ENCODE results near the gene FERD3L.

The FERD3L gene

GRCh38 chr7:19117091-19117869, 27.9 kb downstream of the FERD3L start, which contains the start of gene TWIST1:
TSS of gene TWIST1 (minus strand) at chr7:19117636. CDS start at chr7:19117321, 315 bp downstream.
- peak; percentile 92 for DNase-seq (ENCODE audit: low spot score)

- DNase-seq (ENCODE audit: low spot score) = no peak
These were observed 28.8 kb downstream of the FERD3L start for GRCh38 chr7:19116121-19117090.

- DNase-seq (ENCODE audit: low spot score) = no peak
These were observed 30.7 kb downstream of the FERD3L start for GRCh38 chr7:19114551-19114855.

- no peak for DNase-seq (ENCODE audit: low spot score)
These were observed 31.2 kb downstream of the FERD3L start for GRCh38 chr7:19113855-19114550.

- DNase-seq (ENCODE audit: low spot score) = no peak
These were observed 32.2 kb downstream of the FERD3L start for GRCh38 chr7:19113002-19113350.

GRCh38 chr7:19112274-19113001, 32.8 kb downstream of the FERD3L start:
- no peak for DNase-seq (ENCODE audit: low spot score)

- DNase-seq (ENCODE audit: low spot score) = no peak
These were observed 33.5 kb downstream of the FERD3L start for GRCh38 chr7:19111474-19112273.

- no peak for DNase-seq (ENCODE audit: low spot score)
These were observed 34.4 kb downstream of the FERD3L start for GRCh38 chr7:19110776-19111175.

- DNase-seq (ENCODE audit: low spot score) = no peak
These were observed 35.0 kb downstream of the FERD3L start for GRCh38 chr7:19110026-19110730.

- DNase-seq (ENCODE audit: low spot score) = no peak
These were observed 35.9 kb downstream of the FERD3L start for GRCh38 chr7:19109000-19109946.

GRCh38 chr7:19107356-19108146, 37.7 kb downstream of the FERD3L start:
- no peak for DNase-seq (ENCODE audit: low spot score)

GRCh38 chr7:19107081-19107355, 38.2 kb downstream of the FERD3L start:
- no peak for DNase-seq (ENCODE audit: low spot score)

GRCh38 chr7:19106241-19107080, 38.8 kb downstream of the FERD3L start:
- no peak for DNase-seq (ENCODE audit: low spot score)

- no peak for DNase-seq (ENCODE audit: low spot score)
These were observed 39.7 kb downstream of the FERD3L start for GRCh38 chr7:19105546-19105945.

- DNase-seq (ENCODE audit: low spot score) = no peak
These were observed 40.4 kb downstream of the FERD3L start for GRCh38 chr7:19104811-19105210.

GRCh38 chr7:19102884-19103283, 42.3 kb downstream of the FERD3L start:
- no peak for DNase-seq (ENCODE audit: low spot score)

- DNase-seq (ENCODE audit: low spot score) = no peak
These were observed 43.3 kb downstream of the FERD3L start for GRCh38 chr7:19101909-19102308.

GRCh38 chr7:19101472-19101871, 43.7 kb downstream of the FERD3L start:
- DNase-seq (ENCODE audit: low spot score) = no peak

Data from AG08395 (cell line).